Measurements from ENCODE around the gene SHB. TPM values are rescaled to one million over a fixed set of nuclear protein-coding genes. Genes with fewer than 3 reads are reported as not detected.

SHB gene
- total and polyA plus RNA-seq, 2 of the 8 experiments (the other 6 are each of a cell fraction or from before 2014, with no cell fraction given), result 4.1 to 12.6 TPM

DNA sequence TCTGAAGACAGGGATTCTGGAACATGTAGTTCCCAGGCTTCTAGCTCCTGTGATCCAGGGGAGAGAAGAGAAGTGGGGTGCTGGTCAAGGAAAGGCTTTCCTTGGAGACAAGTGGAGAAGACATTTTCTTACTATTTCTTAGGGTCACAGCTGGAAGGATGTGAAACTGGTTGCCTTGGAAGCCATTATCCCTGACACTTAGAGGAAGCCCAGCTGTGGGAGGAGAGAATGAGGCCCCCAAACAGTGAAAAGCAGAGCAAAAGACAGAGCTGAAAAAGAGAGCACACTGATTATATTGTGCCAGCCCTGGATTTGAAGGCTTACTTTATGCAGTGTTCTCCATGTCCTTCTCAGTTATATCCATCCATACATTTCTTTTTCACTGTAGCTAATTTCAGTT is 17.5 kb upstream of the SHB start:
- Histone ChIP-seq H3K4ac (replicated peaks; ENCODE audit: insufficient read length, low read depth, low read length) (no peak overlapping the region), H4K5ac (ENCODE audit: insufficient read length, low read depth, low read length) (no peak overlapping the region), H2BK20ac (ENCODE audit: low read length) (no peak overlapping the region), H3K4me1 (replicated peaks in 1 of 4; ENCODE audit: control insufficient read depth in 3 of 4, insufficient read depth in 4 of 4, low read length in 3 of 4) (peaks cover 0 to 3% (median 2%) of the 10 kb centered on the region in 4 experiments; a peak in 5 of 7 replicates), H2AFZ (ENCODE audit: low read length) (no peak overlapping the region), H3K9me3 (ENCODE audit: insufficient read depth in 2 of 2, low read depth in 1 of 2, low read length in 1 of 2) (no peaks in the 10 kb centered on the region), H4K20me1 (replicated peaks in 1 of 2; ENCODE audit: control insufficient read depth in 1 of 2, insufficient read depth in 2 of 2, low read length in 2 of 2) (no peaks in the 10 kb centered on the region), H3K23me2 (ENCODE audit: low read depth, low read length) (no peaks in the 10 kb centered on the region), H3K18ac (ENCODE audit: extremely low read depth, low read length) (no peak overlapping the region), H3K36me3 (ENCODE audit: control insufficient read depth in 2 of 4, insufficient read depth in 4 of 4, low read length in 3 of 4) (no peaks in the 10 kb centered on the region), H2BK120ac (replicated peaks; ENCODE audit: low read depth, low read length) (no peak overlapping the region), H3K79me2 (ENCODE audit: control insufficient read depth in 1 of 2, insufficient read depth in 2 of 2, low read length in 2 of 2) (no peaks in the 10 kb centered on the region), H3K56ac (replicated peaks; ENCODE audit: insufficient read length, low read depth, low read length) (no peak overlapping the region), H3K4me3 (ENCODE audit: extremely low read depth in 1 of 4, insufficient read depth in 2 of 4, low read depth in 3 of 4, low read length in 4 of 4) (no peak overlapping the region), H2BK15ac (ENCODE audit: low read length) (0 out of 2 replicates have a peak overlapping the region, but pooled peaks have one; percentile 9), H2BK12ac (ENCODE audit: low read depth, low read length) (no peak overlapping the region), H4K91ac (replicated peaks; ENCODE audit: insufficient read length, low read length) (no peak overlapping the region), H3K27me3 (replicated peaks in 1 of 4; ENCODE audit: control insufficient read depth in 3 of 4, extremely low read depth in 1 of 4, insufficient read depth in 3 of 4, low read length in 3 of 4) (no peaks in the 10 kb centered on the region; a peak in 1 of 7 replicates), H3K14ac (ENCODE audit: insufficient read length) (no peak overlapping the region), H3K4me2 (ENCODE audit: insufficient read depth in 1 of 2, low read depth in 2 of 2, low read length in 2 of 2) (no peak overlapping the region), H4K8ac (ENCODE audit: extremely low read depth, insufficient read depth, low read length) (no peak overlapping the region), H3K23ac (ENCODE audit: insufficient read length) (no peak overlapping the region), H2BK5ac (ENCODE audit: low read depth, low read length) (no peak overlapping the region), H3K79me1 (ENCODE audit: low read depth, low read length) (no peaks in the 10 kb centered on the region), H3K9ac (replicated peaks in 1 of 4; ENCODE audit: extremely low read depth in 1 of 4, low read depth in 3 of 4, low read length in 3 of 4) (no peak overlapping the region), H3K27ac (ENCODE audit: low read depth, low read length) (no peak overlapping the region), H2AK5ac (ENCODE audit: low read depth, low read length) (no peak overlapping the region)
- POLR2A ChIA-PET (ENCODE audit: partially characterized antibody), result no interaction called here
- FAIRE-seq (no peak), DNase-seq (ENCODE audit: low read depth in 1 of 2, low spot score in 2 of 2) (no peak)
- CTCF ChIA-PET (ENCODE audit: partially characterized antibody), result interaction anchor here (0.6 to 5.8 kb wide), 21 partner anchors 10 to 350 kb away, joined by 3 to 59 read pairs (median 8); no protein-coding TSS in a partner anchor
- TF ChIP-seq SIRT6 (IDR thresholded peaks at IDR 0.05; ENCODE audit: low read length) (no peak), RNF2 (IDR thresholded peaks at IDR 0.05; ENCODE audit: borderline replicate concordance, low read depth, low read length, missing control alignments, poor library complexity, severe bottlenecking) (no peak), CREB1 (IDR thresholded peaks at IDR 0.05) (no peak), SIX5 (IDR thresholded peaks at IDR 0.05; ENCODE audit: low read depth, low read length) (no peak), GABPA (IDR thresholded peaks at IDR 0.05; ENCODE audit: borderline replicate concordance, insufficient read depth, low read length) (no peak)
- TF ChIP-seq, protein P1, sequence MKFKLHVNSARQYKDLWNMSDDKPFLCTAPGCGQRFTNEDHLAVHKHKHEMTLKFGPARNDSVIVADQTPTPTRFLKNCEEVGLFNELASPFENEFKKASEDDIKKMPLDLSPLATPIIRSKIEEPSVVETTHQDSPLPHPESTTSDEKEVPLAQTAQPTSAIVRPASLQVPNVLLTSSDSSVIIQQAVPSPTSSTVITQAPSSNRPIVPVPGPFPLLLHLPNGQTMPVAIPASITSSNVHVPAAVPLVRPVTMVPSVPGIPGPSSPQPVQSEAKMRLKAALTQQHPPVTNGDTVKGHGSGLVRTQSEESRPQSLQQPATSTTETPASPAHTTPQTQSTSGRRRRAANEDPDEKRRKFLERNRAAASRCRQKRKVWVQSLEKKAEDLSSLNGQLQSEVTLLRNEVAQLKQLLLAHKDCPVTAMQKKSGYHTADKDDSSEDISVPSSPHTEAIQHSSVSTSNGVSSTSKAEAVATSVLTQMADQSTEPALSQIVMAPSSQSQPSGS (IDR thresholded peaks at IDR 0.05; ENCODE audit: low read length), result no peak
